Dedifferentiated amniotic fluid mesenchymal stem cell (primary cell): ENCODE data around the gene GDF2.

Experiments
- DNase-seq: peaks from one replicate; pipeline ENCODE4 v3.0.0-alpha.2; 2016; ENCODE audit errors: extremely low spot score

Gene GDF2

DNA sequence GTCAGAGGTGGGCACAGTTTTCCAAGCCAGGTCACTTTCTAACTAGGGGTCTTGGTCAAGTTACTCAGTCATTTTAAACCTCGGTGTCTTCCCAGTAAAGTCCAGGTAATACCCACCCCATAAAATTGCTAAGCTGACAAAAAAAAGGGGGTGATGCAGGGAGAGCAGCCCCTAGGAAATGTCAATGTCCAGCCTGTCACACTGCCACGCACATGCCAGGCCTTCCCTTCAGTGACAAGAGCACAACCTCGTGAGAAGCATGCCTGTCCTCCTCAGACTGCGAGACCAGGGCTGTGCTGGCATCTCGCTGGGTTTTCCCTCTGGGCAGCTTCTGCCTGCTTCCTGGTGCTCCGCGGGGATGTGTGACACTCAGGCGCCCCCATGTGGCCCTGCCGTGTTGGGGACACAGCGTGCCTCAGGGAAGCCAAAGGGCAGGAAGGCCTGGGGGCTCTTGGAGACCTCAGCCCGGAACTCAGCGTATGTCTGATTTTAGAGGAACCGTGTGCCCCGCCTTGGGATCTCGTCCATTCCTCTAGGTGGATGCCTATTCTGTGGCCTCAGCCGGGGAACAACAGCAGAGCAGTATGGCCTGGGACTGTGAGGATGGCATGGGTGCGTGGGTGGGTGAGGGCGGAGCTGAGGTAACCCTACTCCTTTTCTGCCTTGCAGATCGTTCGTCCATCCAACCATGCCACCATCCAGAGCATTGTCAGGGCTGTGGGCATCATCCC is 10.2 kb upstream of the GDF2 start:
- peak; percentile 81 for DNase-seq

DNA sequence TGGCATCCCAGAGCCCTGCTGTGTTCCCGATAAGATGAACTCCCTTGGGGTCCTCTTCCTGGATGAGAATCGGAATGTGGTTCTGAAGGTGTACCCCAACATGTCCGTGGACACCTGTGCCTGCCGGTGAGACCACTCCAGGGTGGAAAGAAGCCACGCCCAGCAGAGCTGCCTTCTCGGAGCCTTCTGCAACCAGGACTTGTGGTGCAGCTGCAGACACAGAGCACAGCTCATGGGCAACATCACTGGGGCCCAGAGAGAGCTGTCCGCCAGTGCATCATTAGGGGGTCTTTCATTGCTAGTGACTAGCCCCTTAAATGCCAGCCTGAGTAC is 9.6 kb upstream of the GDF2 start:
- no peak for DNase-seq

DNA sequence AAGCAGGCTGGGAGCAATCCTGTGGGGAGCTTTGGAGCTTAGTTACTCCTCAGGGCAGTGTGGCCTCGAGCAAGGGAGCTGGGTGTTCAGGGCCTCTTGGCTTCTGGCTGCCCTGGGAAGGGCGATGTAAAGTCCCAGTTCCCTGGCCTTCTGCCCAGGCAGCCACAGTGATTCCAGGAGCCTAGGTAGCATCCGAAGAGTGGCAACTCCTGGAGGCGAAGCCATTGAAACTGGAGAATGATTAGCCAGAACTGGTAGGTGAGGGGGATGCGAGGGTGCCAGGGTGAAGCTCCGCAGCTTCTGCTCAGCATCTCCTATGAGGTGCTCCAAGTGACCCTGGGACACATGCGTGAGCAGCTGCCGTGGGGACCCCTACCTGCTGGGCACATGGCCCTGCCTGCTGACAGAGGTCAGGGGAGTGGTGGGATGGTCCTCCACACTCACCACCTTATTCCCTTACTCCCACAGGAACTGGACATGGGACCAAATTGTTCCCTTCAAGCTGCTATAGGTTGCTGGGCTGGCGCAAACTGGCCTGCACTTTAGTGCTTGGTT is 7.8 kb upstream of the GDF2 start:
- no peak for DNase-seq

DNA sequence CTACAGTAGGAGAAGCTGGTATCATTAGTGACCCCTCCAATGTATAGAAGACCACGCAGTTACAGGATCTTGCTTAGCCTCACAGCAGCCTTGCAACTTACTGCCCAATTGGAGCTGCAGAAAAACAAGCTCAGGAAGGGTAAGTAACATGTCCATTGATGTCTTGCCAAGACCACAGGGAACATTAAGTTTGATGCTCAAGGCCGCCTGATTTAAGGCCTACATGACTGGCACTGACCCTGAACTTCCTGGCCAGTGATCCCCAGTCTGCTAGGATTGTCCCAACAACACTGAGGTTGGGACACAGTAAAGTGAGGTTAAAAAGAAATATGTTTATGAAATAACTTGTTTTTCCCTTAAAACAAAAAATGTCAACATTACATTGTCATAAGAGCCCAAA is 6.8 kb upstream of the GDF2 start:
- no peak for DNase-seq

DNA sequence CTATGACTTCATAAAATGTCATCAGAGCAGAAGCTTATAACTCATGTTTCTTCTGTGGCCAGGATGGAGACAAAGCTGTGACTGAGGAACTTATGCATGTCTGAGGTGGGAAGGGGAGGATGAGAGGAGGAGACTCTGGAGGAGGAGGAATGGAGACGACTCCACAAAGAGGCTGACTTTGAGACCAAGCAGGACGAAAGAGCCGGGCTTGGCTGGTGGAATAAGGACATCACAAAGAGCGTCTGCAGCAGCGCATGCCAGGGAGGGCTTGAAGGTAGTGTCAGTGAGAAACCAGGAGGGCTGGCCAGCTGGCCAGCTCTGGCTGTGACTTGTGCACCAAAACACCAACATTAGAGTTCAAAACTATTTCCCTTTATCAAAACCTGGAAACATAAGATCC is 6.1 kb upstream of the GDF2 start:
- no peak for DNase-seq

DNA sequence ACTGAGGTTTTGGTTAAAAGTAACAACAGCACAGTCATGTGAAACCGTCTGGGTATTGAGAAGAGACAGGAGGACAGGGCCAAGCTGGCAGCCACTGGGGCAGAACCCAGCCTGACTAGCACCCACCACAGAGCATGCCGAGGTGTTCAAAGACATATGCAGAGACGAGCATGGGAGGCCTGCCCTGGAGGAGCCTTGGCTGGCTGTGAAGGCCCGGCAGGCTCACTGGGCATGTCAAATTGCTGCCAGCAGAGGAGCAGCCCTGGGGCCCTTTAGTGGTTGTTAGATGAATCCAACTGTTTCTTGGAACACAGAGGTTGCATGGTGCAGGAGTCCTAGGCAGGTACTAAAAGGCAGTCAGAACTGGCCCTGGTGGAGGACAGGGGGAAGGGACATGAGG is 5.0 kb upstream of the GDF2 start:
- DNase-seq: no peak

DNA sequence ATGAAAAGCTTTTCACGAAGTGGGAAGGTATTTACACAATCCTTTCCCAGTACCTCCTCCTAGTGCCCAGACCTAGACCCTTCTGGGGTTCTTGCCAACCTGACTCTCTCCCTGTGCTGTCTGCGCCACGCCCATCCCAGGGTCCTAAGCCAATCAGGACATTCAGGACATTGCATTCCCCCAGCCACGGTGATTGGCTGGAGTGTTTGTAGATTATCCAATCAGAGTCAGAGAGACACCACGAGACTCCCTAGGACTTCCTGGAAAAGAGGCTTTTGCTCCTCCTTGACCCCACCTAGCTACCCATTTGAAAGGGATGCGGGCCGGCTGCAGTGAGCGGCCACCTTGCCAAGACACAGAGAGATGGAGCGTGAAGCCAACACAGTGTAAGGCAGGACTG is 3.5 kb upstream of the GDF2 start:
- DNase-seq: no peak

DNA sequence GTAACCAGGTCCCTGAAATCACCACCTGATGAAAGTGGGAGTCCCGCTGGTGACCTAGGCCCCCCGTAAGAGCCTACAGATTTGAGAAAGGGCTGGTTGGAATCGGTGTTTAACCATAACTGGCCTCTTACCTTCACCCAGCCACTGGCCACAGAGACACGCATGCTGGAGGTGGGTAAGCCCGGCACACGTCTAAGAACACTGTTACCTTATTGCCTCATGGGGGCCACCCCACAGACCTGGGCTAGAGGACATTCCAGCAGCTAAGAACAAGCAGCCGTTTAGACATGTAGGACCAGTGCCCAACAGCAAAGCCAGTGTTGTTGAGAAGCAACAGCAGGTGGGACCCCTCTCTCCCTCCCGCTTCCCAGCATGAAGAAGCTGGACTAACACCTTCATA is 2.5 kb upstream of the GDF2 start:
- no peak for DNase-seq

DNA sequence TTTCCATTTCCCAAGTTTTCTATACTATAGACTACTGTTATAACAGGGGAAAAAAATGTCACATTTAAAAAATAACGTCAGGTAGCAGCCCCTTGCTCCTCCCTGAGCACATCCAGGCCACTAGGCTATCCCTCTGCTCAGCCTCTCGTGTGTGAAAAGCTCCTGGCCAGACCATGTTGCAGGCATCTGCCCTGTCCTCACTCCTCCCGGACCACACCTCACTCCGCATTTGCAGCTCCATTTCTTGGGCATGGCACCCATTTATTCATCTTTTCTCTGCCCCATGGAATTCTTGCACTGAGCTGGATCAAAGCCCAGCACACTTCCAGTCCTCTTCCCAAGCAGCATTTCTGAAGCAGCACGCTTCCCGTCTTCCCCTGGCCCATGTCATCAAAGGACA is 1.4 kb upstream of the GDF2 start:
- no peak for DNase-seq

DNA sequence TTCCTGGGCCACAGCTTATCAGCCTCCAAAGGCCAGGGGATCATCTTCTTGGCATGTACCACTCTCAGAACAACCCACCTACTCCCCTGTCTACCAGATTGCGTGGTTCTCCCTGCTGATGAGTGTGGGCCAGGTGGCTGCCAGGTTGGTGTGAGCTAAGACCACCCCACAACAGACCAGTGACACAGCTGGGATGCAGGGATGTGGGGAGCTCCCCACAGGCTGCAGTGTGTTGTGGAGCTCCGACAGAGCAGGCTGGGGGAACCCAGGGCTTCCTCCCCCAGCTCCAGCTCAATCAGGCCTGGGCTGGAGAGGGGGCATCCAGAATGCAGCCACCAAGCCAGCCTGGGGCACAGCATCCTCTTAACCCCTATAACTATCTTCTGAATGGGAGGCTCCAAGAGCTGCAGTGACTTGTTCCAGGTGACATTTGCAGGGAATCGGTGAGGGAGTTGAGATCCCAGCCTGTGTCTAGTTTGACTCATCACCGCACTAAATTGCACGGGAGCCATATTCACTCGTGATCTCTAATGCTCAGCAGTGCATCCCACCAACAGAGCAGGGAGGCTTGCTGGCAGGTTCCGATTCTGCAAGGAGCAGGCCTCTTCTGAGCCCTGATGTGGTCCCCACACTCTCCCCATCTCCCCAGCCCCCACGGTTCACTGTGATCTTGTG is 596 bp upstream of the GDF2 start:
- no peak for DNase-seq

DNA sequence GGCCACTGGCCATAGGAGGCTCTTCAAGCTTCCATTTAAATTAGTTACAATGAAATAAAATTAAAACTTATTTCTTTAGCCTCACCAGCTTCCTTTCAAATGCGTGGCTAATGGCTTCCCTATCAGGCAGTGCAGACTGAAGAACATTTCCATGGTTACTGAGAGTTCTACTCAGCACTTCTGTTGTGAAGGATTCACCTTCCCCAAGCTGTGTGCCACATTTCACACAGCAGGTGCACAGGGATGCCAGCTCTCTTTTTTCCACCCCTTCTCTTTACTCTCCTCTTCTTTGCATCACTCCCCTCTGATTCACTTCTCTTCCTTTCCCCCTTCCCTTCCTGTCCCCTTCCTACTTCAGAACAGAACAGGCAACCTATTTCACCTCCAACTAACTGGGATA is 833 bp downstream of the GDF2 start:
- DNase-seq: no peak

DNA sequence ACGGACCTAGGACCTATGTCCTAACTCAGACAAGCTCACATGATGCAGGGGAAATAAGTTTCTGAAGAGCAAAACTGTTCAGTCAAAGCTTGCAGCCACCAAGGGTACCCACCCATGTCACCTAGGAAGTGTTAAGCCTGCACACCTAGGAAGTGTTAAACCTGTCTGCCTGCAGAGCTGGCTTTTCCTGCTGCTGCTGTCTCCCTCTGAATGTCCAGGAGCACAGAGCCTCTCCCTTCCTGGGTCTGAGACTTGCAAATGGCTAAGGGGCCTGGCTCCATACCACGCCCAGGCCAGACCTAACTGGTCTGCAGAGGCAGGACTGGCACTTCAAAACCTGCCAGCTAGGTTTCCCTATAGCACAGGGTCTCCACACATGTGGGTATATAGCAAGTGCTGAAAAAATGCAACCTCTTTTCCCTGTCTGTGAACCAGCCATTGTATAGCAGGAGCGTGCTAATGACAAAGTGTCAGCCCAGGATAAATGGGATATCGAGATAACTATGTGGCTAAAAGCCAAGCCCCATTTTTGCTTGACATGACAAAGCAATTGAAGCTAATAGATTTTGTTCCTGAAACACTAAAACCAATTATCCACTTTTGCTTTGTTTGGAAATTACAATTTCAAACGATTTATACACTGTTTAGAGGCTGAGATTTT is 1.5 kb downstream of the GDF2 start:
- no peak for DNase-seq

DNA sequence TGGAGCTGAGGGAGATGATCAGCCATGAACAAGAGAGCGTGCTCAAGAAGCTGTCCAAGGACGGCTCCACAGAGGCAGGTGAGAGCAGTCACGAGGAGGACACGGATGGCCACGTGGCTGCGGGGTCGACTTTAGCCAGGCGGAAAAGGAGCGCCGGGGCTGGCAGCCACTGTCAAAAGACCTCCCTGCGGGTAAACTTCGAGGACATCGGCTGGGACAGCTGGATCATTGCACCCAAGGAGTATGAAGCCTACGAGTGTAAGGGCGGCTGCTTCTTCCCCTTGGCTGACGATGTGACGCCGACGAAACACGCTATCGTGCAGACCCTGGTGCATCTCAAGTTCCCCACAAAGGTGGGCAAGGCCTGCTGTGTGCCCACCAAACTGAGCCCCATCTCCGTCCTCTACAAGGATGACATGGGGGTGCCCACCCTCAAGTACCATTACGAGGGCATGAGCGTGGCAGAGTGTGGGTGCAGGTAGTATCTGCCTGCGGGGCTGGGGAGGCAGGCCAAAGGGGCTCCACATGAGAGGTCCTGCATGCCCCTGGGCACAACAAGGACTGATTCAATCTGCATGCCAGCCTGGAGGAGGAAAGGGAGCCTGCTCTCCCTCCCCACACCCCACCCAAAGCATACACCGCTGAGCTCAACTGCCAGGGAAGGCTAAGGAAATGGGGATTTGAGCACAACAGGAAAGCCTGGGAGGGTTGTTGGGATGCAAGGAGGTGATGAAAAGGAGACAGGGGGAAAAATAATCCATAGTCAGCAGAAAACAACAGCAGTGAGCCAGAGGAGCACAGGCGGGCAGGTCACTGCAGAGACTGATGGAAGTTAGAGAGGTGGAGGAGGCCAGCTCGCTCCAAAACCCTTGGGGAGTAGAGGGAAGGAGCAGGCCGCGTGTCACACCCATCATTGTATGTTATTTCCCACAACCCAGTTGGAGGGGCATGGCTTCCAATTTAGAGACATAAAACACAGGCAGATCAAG is 3.3 kb downstream of the GDF2 start:
- no peak for DNase-seq

DNA sequence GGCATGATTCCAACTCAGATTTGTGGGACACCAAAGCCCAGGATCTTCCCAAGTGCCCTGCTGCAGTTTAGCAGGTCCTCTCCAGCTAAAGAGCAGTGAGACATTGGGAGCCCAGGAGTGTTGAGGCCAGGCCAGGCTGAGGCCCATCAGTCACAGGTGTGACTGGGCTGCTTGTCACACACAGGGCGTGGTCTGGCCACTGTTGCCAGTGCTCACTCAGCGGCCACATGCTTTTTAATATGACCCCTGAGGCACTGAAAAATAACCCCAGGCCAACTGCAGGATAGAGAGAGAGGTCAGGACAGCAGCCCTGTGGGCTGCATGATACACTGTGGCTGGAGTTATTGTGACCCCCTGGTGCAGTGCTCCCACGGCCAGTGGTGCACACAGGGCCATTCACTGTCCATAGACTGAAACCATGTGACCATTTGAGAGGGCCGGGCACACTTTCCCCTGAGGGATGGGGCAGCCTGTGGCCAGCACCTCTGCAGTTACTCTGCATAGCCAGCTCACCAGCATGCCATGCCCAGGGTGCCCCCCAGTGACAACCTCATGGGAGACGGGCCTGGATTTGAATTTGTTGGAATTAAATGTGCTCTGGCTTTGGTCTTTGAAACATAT is 4.2 kb downstream of the GDF2 start:
- no peak for DNase-seq

DNA sequence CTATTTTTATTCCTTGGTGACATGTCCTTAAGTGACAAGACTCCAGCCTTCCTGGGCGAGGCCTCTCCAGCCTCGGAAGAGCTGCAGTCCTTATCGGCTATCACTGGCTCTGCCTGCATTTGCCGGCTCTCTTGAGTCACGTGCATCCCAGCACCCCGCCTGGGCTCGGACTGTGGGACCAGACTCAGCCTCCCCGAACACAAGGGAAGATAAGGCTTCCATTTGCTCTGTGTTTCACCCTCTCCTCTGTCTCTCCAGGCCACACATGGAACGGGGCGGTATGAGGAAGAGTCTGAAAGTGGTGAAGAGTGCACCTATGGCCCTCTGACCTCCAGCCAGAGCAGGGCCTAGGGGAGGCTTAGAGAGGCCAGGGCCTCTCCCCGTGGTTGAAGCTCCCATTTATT is 4.7 kb downstream of the GDF2 start:
- no peak for DNase-seq

DNA sequence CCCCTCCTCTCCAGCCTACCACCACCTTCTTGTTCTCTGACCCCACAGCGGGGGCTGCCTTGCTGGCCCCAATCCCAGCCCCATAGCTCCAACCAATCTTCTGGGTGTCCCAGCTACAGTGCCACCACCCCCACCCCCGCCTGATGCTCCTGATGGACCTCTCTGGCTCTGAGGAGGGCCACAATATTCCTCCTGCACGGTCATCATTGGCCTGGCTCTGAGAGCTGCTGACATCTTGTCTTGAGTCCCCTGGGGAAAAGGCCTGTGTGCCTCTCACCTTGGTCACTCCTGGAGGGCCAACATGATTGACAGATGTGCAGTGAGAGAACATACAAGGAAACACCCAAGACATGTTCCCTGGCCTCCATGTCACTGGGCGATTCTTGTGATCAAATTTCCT is 7.6 kb downstream of the GDF2 start:
- no peak for DNase-seq

DNA sequence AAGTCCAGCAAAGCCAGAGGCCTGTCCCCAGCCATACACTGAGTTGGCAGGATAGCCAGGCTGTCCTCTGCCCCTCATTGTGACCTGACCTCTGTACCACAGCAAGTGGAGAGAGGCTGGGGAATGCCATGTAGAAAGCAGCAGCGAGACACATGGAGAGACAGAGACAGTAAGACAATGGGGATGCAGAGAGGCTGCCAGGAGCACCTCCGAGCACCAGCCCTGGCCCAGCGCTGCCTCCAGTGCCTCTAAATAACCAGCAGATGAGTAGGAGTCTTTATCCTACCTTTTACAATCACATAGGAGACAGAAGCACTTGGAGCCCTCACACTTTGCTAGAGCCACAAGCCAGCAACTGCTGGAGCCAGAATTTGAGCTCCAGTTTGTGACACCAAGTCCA is 8.1 kb downstream of the GDF2 start:
- DNase-seq: no peak

DNA sequence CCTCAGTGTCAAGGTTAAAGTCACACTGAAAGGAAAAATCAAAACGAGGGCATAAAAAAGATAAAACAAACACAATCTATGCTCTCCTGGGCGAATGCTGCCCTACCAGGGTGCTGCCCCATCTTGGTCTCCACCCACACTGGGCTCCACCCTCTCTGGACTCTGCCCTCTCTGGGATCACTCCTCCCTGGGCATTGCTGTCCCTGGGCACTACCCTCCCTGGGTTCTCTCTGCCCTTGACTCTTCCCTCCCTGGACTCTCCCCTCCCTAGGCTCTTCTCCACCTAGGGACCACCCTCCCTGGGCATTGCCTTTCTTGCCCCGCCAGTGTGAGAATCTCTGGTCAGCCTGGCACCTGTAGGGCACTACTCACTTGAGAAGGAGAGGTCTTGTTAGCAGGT is 8.6 kb downstream of the GDF2 start:
- DNase-seq: no peak

DNA sequence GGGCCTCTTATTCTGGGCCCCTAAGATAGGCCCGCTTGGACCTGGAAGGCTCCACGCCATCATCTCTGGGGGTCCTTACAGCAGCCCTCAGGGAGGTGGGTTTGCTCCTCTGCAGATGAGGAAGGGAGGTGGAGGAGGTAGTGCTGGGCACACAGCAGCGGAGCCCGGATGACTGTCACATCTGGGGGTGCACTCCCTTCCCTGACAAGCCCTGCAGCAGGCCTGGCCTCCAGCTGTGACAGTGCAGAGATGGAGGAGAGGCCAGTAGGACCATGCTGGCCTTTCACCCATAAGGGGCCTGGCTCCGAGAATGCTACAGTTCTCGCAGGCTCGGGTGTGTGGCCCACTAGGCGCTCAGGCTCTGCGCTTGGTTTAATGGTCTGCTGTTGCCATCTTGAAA is 9.2 kb downstream of the GDF2 start:
- DNase-seq: no peak

DNA sequence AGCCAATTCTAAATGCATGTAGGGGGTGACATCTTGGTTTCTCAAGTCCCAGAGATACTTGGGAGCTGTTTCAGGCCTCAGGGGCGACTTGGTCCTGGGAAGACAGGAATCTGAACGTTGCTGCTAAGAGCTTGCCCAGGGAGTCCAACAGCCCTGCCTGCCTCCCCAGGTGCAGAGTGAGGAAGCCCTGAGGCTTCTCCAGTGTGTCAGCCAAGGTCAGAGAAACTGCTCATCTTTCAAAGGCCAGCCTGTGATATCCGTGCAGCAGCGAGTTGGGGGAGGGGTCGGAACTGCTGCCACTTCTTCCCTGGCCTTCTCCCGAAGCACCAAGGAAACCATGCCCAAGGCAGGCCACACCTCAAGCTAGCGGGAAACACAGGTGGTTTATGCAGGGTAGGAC is 9.7 kb downstream of the GDF2 start:
- DNase-seq: no peak

DNA sequence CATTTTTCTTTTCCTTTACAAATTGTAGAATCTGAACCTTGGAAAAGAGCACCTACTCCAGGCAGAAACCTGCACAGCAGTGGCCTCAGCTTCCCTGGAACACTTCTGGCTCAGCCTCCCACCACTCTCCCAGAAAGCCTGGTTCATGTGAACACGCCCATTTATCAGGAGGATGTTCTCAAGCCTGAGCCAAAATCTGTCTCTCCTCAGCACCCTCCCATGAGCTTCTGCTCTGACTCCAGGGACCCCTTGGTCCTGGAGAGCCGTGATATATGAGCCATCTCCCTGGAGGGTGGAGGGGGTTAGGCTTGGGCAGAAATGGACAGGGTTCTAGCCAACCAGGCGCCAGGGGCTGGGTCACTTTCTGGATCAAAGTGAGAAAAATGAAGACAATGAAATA is 10.1 kb downstream of the GDF2 start:
- DNase-seq: no peak

DNA sequence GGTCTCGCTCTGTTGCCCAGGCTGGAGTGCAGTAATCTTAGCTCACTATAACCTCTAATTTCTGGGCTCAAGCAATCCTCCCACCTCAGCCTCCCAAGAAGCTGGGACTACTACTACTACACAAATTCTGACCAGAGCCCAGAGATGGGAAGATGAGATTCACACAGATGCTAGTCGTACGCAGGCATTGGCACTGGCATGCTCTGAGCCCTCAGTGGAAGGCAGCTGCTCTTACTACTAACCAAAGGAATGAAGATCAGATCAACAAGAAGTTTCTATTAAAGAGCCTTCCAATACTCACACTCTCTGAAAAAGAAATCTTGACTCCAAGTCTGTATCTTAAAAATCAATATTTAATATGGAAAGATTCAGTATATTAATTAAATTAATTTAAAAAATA is 10.7 kb downstream of the GDF2 start:
- DNase-seq: peak; percentile 19
